Measurements from ENCODE around the gene RSPH10B2.
"Not testable (repeated sequence)": the region's sequence is repeated elsewhere in the genome, so short reads cannot be mapped to it uniquely, and the experiment has no call there.

RSPH10B2 gene

DNA sequence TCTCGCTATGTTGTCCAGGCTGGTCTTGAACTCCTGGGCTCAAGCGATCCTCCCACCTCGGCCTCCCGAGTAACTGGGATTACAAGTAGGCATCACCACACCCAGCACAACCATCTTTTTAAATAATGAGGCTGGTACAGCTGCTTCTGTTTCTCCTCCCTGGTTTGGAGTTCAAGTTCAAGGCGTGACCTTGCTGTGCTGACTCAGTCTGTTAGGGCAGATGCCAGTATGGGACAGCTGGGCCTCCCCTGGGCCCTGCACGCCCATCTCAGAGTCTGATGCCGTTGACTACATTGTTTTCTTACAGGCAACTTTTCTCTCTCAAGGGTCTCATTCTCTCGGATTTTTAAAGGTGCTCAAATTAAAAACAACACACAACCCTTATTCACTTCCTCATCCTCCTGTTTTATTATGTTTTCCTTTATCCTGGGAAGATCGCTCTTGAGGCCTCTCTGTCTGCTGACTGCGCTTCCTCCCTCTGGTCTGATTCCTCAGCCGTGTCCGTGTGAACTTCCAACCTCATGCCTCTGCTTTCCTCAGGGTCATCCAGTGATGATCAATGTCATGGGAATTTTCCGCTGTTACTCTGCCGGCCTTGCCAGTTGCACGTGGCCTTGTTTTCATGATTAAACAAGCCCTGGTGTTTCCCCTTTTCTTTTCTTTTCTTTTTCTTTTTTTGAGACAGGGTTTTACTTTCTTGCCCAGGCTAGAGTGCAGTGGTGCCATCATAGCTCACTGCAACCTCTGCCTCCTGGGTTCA lies 38.4 kb downstream of the RSPH10B2 start:
- peak; percentile 10 to 34 for DNase-seq

DNA sequence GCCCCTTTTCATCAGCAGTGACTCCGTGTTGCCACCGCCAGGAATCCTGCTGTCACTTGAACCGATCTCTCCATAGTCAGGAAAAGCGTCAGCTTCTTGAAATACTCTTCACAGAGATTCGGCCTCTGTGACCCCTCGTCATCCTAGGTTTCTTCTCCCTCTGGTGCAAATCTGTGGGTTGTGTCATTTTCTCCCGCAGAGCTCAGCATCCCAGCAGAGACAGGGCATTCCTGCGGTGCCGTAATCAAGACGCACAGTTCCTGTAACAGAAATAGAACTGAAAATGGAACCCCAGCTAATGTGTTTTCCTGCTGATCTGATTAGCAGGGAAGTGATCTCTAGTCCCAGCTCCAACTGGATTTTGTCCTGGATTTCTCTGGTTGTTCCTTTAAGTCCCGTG lies 40.4 kb downstream of the RSPH10B2 start:
- not testable (repeated sequence) for DNase-seq

DNA sequence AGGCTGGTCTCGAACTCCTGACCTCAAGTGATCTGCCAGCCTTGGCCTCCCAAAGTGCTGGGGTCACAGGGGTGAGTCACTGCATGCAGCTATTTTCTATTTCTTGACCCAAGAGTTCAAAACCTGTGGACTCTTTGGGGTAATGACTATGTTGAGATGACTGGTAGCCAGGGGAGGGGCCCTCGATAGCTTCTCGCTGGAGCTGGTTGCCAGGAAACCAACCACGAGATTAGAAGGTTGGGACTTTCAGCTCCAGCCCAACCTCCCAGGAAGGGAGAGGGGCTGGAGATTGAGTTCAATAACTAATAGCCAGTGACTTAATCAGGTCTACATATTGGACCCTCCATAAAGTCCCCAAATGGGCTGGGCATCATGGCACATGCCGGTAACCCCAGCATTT lies 43.3 kb downstream of the RSPH10B2 start:
- DNase-seq, result not testable (repeated sequence)

DNA sequence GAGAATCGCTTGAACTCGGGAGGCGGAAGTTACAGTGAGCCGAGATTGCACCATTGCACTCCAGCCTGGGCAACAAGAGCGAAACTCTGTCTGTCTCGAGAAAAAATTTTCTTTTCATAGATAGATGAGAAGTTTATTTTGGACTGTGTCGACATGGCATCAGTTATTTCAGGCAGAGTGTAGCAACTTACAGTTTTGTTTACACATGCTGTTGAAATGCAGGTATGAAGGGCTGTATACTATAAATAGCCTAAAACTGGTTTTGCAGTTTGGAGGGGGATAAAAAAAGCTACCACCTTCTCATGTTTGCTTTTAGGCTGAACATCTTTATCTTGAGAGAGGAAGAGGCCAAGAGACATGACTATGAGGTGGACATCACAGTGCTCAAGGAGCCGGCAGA lies 44.1 kb downstream of the RSPH10B2 start:
- DNase-seq, result not testable (repeated sequence)

DNA sequence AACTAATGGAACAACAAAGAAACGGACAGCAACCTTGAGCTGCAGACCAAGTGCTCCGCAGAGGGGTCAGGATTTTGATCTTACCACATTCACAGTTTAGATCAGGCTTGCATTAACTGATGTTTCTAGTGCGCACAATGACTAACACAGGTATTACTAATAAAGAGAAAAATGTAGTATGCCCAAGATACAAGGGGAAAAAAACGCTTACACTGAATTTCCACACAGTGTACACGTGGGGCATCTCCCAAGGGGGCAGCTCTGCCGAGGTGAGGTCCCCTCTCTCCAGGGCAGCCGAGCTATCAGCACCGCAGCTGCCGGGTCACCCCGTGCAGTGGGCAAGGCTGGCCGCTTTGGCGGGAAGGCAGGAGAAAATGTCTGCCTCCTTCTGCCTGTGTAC lies 46.0 kb downstream of the RSPH10B2 start:
- DNase-seq, result not testable (repeated sequence)

DNA sequence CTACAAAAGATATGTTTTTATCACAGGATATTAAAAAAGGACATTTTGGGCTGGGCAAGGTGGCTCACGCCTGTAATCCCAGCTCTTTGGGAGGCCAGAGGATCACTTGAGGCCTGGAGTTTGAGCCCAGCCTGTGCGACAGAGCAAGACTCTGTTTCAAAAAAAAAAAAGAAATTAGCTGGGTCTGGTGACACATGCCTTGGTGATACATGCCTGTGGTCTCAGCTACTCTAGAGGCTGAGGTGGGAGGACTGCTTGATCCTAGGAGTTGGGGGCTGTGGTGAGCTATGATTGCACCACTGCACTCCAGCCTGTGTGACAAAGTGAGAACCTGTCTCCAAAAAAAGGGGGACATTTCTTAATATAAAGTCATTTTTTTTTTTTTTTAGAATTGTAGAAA lies 46.4 kb downstream of the RSPH10B2 start:
- not testable (repeated sequence) for DNase-seq

DNA sequence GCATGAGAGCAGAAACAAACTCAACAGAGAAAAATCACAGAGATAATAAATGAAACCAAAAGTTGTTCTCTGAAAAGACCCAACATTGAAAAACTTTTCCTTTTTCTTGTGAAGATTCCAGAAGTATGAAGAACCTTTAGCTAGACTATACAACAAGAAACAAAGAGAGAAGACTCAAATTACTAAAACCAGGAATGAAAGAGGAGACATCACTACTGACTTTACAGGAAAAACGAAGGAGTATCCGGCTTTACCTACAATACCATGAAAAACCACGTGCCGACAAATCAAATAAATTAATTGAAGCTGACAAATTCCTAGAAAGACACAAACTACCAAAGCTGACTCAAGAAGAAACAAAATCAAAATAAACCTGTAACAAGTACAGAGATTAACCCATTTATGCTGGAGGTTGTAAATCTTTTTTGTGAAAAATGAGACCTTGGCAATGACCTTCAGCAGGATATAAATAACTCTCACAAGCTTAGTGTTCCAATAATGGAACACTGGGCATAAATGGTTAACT lies 53.6 kb downstream of the RSPH10B2 start:
- not testable (repeated sequence) for DNase-seq

DNA sequence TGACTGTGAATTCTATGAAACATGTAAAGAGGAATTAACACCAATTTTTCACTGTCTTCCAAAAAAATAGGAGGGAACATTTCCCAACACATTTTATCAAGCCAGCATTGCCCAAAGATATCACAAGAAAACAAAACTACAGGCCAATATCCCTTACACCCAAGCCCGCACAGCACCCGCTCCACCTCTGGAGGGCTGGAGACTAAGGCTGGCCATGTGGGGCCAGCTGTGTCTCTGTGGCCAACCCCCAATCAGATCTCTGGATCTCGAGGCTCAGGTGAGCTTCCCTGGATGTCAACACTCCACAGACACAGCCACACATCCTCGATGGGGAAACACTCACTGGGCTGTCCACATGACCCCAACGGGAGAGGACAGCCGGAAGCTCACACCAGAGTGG lies 54.1 kb downstream of the RSPH10B2 start:
- not testable (repeated sequence) for DNase-seq

DNA sequence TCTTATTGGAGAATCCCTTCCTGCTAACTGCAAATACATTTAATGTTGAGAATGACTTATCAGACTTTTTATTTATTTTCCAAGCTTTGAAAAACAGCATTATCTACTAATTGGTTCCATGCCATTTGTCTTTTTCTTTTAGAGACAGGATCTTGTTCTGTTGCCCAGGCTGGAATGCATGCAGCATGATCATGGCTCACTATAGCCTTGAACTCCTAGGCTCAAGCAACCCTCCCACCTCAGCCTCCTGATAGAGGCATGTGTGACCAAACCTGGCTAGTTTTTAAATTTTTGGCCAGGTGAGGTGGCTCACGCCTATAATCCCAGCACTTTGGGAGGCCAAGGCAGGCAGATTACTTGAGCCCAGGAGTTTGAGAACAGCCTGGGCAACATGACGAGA lies 59.1 kb downstream of the RSPH10B2 start:
- not testable (repeated sequence) for DNase-seq

DNA sequence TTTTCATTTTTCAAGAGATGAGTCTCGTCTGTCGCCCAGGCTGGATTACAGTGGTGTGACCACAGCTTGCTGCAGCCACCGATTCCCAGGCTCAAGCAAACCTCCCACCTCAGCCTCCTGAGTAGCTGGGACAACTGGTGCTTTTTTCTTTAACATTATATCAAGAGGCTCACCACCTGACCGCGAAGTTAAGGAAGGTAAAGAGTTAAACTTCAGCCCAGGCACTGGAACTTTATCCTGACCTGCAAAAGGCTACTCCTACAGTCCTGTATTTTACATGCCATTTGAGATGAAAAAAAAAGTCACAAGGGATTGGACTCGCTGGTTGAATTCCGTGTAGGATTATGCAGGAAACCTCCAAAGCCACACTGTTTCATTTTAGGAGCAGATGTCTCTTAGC lies 61.6 kb downstream of the RSPH10B2 start:
- DNase-seq, result not testable (repeated sequence)

DNA sequence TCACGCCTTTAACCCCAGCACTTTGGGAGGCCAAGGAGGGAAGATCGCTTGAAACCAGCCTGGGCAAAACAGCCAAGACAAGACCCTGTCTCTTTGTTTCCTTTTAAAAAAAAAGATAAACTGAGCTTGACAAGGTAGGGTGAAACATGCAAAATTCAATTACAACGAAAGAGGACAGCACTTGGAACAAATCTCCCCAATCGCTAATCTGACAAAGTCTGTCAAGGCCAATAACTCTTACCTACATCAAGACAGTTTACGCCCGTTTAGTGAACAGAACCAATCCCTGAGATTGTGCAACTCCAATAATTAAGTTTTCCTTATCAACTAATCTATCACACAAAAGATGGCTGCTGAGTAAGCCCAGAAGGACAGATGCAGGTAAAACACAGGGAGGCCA lies 67.7 kb downstream of the RSPH10B2 start:
- DNase-seq, result not testable (repeated sequence)

DNA sequence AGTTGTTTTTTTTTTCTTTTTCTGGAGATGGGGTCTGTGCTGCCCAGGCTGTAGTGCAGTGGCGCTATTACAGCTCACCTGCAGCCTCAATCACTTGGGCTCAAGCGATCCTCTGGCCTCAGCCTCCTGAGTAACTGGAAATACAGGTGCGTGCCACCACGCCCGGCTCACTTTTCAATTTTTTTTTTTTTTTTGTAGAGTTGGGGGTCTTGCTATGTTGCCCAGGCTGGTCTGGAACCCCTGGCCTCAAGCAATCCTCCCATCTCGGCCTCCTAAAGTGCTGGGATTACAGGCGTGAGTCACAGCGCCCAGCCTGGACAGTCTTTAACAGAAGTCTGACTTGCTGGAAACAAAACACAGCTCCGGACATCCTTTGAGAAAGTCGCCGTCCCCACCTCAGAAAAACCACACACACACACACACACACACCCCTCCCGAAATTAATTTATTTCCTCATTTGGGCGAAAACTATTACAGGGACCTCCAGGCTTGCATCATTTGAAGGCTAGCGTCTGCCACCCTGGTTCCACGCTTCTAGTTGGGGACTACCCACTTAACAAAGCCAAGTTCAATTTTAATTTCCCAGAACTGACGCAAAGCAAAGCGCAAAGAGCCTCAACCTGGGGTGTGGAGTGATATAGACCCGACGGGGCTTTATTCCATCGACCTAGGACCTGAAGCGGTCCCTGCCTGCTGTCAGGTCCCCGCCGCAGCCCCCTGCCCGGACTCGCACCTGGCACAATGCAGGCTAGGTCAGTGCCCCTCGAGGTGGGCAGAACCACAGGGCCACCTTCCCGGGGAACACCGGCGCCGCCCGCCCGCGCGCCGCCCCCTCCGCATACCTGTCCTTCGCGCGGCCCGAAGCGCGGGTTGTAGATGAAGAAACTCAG lies 71.6 kb downstream of the RSPH10B2 start:
- not testable (repeated sequence) for DNase-seq

DNA sequence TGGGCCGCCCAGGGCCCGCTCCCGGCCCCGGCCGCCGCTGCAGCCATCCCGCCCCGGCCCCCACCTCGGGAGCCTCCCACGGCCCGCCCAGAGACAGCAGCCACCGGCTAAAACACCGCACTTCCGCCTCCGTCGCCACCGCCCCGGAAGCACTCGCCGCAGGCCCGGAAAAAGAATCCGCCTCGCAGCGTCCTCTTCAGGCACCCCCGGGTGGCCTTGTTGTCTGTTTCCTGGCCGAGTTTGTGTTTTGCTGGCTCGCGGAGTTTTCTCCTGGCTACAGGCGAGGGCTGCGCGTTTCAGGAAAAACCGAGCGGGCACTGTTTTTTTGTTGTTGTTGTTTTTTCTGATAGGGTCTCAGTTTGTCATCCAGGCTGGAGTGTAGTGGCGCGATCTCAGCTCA lies 72.2 kb downstream of the RSPH10B2 start, which contains the start of gene CCZ1B:
Gene CCZ1B, minus strand, starts transcription at position 125 of the 400 bp plus-strand sequence. Its CDS starts 78 bp downstream, at position 47.
- peak; percentile 75 to 83 for DNase-seq

DNA sequence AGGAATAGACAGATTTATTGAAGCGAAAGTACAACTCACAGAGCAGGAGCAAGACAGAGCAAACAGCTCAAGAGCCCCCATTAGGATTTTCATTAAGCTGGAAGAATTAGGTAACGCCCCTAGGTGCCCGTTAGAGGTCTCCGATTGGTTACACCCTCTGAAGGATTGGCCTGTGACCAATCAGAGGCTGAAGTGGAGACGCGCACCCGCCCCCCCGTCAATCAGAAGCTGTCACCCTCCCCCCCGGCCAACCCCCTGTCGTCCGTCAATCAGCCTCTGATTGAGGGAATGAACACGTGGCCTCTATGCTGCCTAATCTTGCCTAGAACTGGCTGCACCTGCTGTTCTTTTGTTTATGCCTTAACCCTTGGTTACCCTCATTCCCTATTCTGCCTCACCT lies 73.3 kb downstream of the RSPH10B2 start:
- DNase-seq, result not testable (repeated sequence)

DNA sequence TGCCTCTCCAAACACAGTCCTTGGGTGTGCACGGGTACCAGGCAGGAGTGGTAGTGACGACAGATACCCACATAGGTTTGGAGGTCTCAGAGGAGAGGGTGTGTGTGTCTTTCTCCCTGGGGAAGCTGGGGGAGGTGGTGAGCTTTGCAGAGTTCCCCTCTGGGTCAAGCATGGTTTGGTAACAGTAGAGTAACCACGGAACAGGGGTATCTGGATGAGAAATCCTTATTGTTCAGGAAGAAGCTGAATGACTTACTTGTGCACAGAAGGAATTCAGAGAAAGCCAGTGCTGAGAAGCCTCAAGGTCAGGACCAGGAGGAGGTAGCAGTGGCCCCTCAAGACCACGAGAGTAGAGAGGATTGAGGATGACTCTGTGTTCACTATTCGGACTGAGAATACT lies 75.7 kb downstream of the RSPH10B2 start:
- not testable (repeated sequence) for DNase-seq

DNA sequence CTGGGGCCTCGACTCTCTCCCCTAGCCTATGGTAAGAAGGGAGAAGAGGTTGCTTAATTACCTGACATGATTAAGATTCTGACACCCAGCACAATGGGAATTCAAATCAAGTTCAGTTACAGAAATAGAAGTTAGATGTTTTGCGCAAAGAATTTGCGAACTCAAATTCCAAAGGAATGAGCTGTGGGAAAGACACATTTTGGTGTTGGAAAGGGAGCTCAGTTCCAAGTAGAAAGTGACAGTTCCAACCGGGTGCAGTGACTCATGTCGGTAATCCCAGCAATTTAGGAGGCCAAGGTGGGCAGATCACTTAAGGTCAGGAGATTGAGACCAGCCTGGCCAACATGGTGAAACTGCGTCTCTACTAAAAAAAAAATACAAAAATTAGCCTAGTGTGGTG lies 76.1 kb downstream of the RSPH10B2 start:
- DNase-seq, result not testable (repeated sequence)

DNA sequence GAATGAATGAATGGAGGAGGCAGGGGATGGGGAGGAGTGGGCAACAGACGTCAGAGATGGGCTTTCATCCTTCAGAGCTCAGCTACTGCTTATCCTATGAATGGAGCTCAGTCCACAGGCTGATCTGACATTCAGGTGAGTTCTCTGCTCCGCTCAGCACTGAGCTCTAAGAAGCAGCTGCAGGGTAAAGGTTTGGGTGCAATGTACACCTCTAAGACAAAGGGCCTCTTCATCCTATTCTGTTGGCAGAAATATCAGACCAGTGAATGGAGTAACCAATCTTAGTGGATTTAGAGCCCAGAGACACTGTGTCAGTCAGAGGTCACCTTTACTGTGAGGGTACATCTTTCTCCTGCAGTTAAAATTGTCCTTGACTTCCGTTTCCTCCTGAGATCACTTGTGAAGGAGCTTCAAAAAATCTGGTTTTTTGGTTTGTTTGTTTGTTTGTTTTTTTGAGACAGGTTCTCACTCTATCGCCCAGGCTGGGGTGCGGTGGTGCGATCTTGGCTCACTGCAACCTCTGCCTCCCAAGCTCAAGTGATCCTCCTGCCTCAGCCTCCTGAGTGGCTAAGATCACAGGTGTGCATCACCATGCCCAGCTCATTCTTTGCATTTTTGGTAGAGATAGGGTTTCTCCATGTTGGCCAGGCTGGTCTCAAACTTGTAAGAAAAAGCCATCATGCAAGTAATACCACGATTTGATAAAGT lies 77.3 kb downstream of the RSPH10B2 start:
- DNase-seq, result no peak

DNA sequence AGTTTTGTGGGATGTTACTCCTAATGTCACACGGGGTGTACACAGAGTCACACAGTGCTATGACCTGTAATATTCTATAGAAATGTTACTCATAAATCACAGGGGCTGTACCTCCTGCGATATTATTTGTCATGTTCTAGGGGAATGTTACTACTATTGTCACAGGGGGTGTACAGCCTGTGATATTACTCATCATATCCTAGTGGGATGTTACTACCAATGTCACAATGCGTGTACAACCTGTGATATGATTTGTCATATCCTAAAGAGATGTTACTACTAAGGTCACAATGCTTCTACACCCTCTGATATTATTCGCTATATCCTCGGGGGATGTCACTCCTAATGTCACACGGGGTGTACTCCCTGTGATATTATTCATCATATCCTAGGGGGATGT lies 79.7 kb downstream of the RSPH10B2 start:
- DNase-seq, result no peak

DNA sequence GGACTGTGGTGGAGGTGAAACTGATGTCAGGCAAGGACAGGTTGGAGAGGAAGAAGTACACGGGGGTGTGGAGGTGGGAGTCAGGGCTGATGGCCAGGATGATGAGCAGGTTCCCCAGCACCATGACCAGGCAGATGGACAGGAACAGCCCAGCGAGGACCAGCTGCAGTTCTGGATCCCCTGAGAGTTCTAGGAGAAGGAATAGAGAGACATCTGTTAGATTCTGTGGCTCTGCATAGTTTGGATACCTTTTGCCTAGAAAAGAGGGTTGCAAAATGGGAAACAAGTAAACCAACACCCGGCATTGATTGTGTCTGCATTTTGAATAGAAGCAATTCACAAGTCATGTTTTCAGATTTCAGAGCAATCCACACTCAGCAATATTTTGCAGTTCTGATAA lies 81.6 kb downstream of the RSPH10B2 start:
- not testable (repeated sequence) for DNase-seq

DNA sequence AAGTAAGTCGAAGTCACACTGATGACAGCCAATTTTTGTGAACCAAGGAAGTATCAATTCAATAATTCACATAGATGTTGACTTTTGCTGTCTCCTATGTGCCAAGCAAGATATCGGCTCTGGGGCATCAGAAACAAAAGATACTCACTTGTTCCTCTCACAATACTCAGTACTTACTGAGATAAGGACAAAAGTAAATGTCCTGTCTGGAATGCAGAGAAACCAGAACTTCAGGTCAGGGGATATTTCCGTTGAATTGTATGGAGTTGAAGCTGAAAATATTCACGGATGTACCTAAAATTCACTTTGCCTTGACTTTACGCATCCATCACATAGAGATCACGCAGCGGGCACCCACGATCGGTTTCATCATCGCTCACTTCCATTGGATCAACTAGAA lies 83.2 kb downstream of the RSPH10B2 start:
- DNase-seq, result not testable (repeated sequence)

DNA sequence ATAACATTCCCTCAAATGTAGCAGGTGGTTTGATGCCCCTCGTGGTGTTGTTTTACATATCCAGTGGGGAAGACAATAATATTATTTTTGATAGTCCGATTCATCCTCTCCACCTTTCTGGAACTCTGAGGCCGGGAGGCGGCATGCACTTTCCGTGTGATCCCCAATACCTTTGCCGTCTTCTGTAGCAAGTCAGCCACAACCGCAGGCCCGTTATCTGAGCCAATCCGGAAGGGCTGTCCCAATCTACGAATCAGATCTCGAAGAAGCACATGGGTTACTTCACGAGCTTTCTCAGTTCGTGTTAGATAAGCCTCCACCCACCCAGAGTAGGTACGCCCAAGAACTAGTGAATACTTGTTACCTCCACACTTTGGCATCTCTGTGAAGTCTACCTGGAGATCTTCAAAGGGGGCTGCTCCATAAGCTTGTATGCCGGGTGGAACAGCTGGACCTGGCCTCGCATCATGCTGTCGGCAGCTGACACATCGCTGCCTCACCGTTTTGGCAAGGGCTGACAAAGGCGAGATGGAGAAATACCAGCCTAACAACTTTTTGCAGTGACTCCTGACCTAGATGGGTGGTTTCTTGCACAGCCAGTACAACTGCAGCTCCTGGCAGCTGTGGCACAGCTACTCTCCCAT lies 88.5 kb downstream of the RSPH10B2 start:
- DNase-seq, result not testable (repeated sequence)

DNA sequence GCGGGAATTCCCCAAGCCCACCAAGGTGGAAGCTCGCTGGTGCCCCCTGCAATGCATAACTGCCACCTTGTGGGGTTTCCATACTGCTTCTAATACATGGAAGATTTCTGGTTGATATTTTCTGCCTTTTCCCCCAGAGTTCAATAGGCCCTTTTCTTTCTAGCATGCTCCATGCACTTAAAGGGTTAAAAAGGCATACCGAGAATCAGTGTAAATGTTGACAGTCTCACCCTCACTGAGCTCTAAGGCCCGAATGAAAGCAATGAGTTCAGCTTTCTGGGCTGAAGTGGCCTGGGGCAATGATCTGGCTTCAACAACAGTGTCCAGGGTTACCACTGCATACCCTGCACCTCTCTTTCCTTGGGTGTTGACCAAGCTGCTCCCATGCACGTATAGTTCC lies 89.2 kb downstream of the RSPH10B2 start:
- DNase-seq, result not testable (repeated sequence)

Measured in SW 1271 (cell line).